ENCODE results near the gene TTC34. TPM values are rescaled to one million over a fixed set of nuclear protein-coding genes. Genes with fewer than 3 reads are reported as not detected.

TTC34 gene
- total RNA-seq, 6 experiments from 2014 or later, result 0.11 to 0.19 (median 0.16) TPM

- H3K27me3 Mint-ChIP-seq (ENCODE audit: insufficient read depth), result peaks cover 2% of the 10 kb centered on the region; the same call in 1 of the 2 replicates
- no peak overlapping the region for H3K4me3 Mint-ChIP-seq
- TF ChIP-seq CTCF (IDR thresholded peaks at IDR 0.05), result no peak
- H3K9me3 Mint-ChIP-seq, result peaks cover 61% of the 10 kb centered on the region
- H3K4me1 Mint-ChIP-seq (ENCODE audit: low read depth), result no peaks in the 10 kb centered on the region
- H3K27ac Mint-ChIP-seq, result no peak overlapping the region
- 0 out of 2 replicates have a peak, but pooled peaks cover 4% of the 10 kb centered on the region for H3K36me3 Mint-ChIP-seq (ENCODE audit: low read depth)
- no peak for DNase-seq
These were observed 5.6 kb downstream of the TTC34 start for GRCh38 chr1:2795926-2796325.

- Mint-ChIP-seq H3K36me3 (ENCODE audit: low read depth) (peaks cover 15% of the 10 kb centered on the region; the same call in 1 of the 2 replicates), H3K27ac (no peak overlapping the region), H3K27me3 (ENCODE audit: insufficient read depth) (peaks cover 2% of the 10 kb centered on the region), H3K4me3 (no peak overlapping the region), H3K4me1 (ENCODE audit: low read depth) (no peaks in the 10 kb centered on the region), H3K9me3 (peaks cover 67% of the 10 kb centered on the region)
- no peak for DNase-seq
- TF ChIP-seq CTCF (IDR thresholded peaks at IDR 0.05), result no peak
These were observed 10.3 kb downstream of the TTC34 start for GRCh38 chr1:2791027-2791760.

GRCh38 chr1:2789986-2790581 lies 11.4 kb downstream of the TTC34 start:
- DNase-seq, result no peak
- Mint-ChIP-seq H3K27me3 (ENCODE audit: insufficient read depth) (peaks cover 2% of the 10 kb centered on the region), H3K4me1 (ENCODE audit: low read depth) (no peaks in the 10 kb centered on the region), H3K4me3 (no peak overlapping the region), H3K27ac (no peak overlapping the region), H3K9me3 (peaks cover 58% of the 10 kb centered on the region), H3K36me3 (ENCODE audit: low read depth) (peaks cover 15% of the 10 kb centered on the region; the same call in 1 of the 2 replicates)
- no peak for TF ChIP-seq CTCF (IDR thresholded peaks at IDR 0.05)

- Mint-ChIP-seq H3K27me3 (ENCODE audit: insufficient read depth) (peaks cover 2% of the 10 kb centered on the region), H3K27ac (no peak overlapping the region), H3K36me3 (ENCODE audit: low read depth) (peaks cover 15% of the 10 kb centered on the region; the same call in 1 of the 2 replicates), H3K9me3 (peaks cover 56% of the 10 kb centered on the region), H3K4me1 (ENCODE audit: low read depth) (no peaks in the 10 kb centered on the region), H3K4me3 (no peak overlapping the region)
- DNase-seq, result no peak
- no peak for TF ChIP-seq CTCF (IDR thresholded peaks at IDR 0.05)
These were observed 12.1 kb downstream of the TTC34 start for GRCh38 chr1:2789164-2789985.

- no peak for TF ChIP-seq CTCF (IDR thresholded peaks at IDR 0.05)
- Mint-ChIP-seq H3K4me1 (ENCODE audit: low read depth) (no peaks in the 10 kb centered on the region), H3K27me3 (ENCODE audit: insufficient read depth) (peaks cover 2% of the 10 kb centered on the region), H3K36me3 (ENCODE audit: low read depth) (peaks cover 15% of the 10 kb centered on the region; the same call in 1 of the 2 replicates), H3K4me3 (no peak overlapping the region), H3K27ac (no peak overlapping the region), H3K9me3 (peaks cover 55% of the 10 kb centered on the region)
- DNase-seq, result no peak
These were observed 12.9 kb downstream of the TTC34 start for GRCh38 chr1:2788506-2789163.
